Globus pallidus (tissue), 1 donor: ENCODE results near the gene NEURL1B.
"Not testable (repeated sequence)": the region's sequence is repeated elsewhere in the genome, so short reads cannot be mapped to it uniquely, and the experiment has no call there.

Experiments used
- DNase-seq: peaks from one replicate; pipeline ENCODE4 v3.0.0-alpha.2; 2015; ENCODE audit warnings: low spot score

The NEURL1B gene

GRCh38 chr5:172634106-172634899 lies 6.8 kb upstream of the NEURL1B start:
- DNase-seq: no peak

- no peak for DNase-seq
Measured at GRCh38 chr5:172635038-172635437, 6.0 kb upstream of the NEURL1B start.

- no peak for DNase-seq
Measured at GRCh38 chr5:172636279-172637050, 4.6 kb upstream of the NEURL1B start.

- DNase-seq: no peak
Measured at GRCh38 chr5:172637110-172637580, 3.9 kb upstream of the NEURL1B start.

GRCh38 chr5:172637740-172638139 lies 3.3 kb upstream of the NEURL1B start:
- DNase-seq: no peak

- no peak for DNase-seq
Measured at GRCh38 chr5:172638209-172638768, 2.8 kb upstream of the NEURL1B start.

- no peak for DNase-seq
Measured at GRCh38 chr5:172640139-172640538, 924 bp upstream of the NEURL1B start.

- peak; percentile 26 for DNase-seq
Measured at GRCh38 chr5:172641359-172642050, 442 bp downstream of the NEURL1B start.

- DNase-seq: no peak
Measured at GRCh38 chr5:172642051-172642409, 967 bp downstream of the NEURL1B start.

- DNase-seq: peak; percentile 9
Measured at GRCh38 chr5:172642486-172642885, 1.4 kb downstream of the NEURL1B start.

GRCh38 chr5:172642926-172643871 lies 2.1 kb downstream of the NEURL1B start:
- no peak for DNase-seq

- no peak for DNase-seq
Measured at GRCh38 chr5:172644266-172644665, 3.2 kb downstream of the NEURL1B start.

GRCh38 chr5:172644711-172645110 lies 3.6 kb downstream of the NEURL1B start:
- no peak for DNase-seq

GRCh38 chr5:172645271-172646055 lies 4.4 kb downstream of the NEURL1B start:
- DNase-seq: no peak

- no peak for DNase-seq
Measured at GRCh38 chr5:172646716-172647285, 5.7 kb downstream of the NEURL1B start.

GRCh38 chr5:172647352-172648012 lies 6.4 kb downstream of the NEURL1B start:
- DNase-seq: no peak

- no peak for DNase-seq
Measured at GRCh38 chr5:172648013-172648381, 6.9 kb downstream of the NEURL1B start.

- DNase-seq: no peak
Measured at GRCh38 chr5:172648755-172649154, 7.7 kb downstream of the NEURL1B start.

- DNase-seq: not testable (repeated sequence)
Measured at GRCh38 chr5:172656496-172656895, 15.4 kb downstream of the NEURL1B start.
